ENCODE measurements around the gene BIRC7. TPM values are rescaled to one million over a fixed set of nuclear protein-coding genes. Genes with fewer than 3 reads are reported as not detected.

The BIRC7 gene
- total and polyA plus RNA-seq, 2 of the 4 experiments (the other 2 are of a cell fraction) = not detected

DNA sequence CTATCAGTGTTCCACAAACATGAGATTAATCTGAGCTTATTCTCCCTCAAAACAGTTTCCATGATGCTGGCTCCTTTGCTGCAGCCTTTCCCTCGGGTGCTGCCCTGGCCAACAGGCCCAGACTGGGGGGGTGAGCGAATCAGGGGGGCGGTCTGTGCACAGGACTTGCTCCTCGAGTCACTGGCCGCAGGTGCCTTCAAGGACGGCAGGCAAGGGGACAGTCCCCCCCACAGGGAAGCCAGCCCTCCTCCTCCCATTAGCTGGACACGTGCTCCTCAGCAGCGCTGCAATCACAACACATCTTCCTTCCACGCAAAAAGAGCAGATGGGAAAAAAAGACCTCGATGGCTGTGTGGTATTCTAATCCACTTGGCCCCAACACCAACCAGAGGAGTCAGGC is 29.8 kb upstream of the BIRC7 start:
- no peak overlapping the region for H4K8ac ChIP-seq (ENCODE audit: low read depth in 2 of 2, low read length in 2 of 2)
- 72% methylated on average over 5 of the region's 10 CpGs; no CpG with 5 or more reads in 1 of the 2 experiments for WGBS, 2 experiments (ENCODE audit: extremely low coverage in 2 of 2, insufficient read length in 1 of 2)
- H4K20me1 ChIP-seq (ENCODE audit: insufficient read depth, low read length) = peaks cover 94% of the 10 kb centered on the region
- no peak overlapping the region for H2AK9ac ChIP-seq (replicated peaks; ENCODE audit: low read depth, low read length, poor library complexity)
- no peak overlapping the region for H4K91ac ChIP-seq (ENCODE audit: insufficient read depth, low read depth, low read length)
- H2AFZ ChIP-seq (replicated peaks; ENCODE audit: low read length, poor library complexity) = no peak overlapping the region
- no peaks in the 10 kb centered on the region for H3K27me3 ChIP-seq (ENCODE audit: control insufficient read depth, insufficient read depth, low read length)
- H3K4me1 ChIP-seq (ENCODE audit: control insufficient read depth, insufficient read depth, low read length) = no peaks in the 10 kb centered on the region; the same call in 1 of the 2 replicates
- no peak overlapping the region for H3K23ac ChIP-seq (ENCODE audit: low read depth, low read length)
- peaks cover 17 to 79% of the 10 kb centered on the region in 2 experiments for H3K79me1 ChIP-seq (ENCODE audit: low read depth in 1 of 2, low read length in 2 of 2)
- intact Hi-C loops (cut with micrococcal nuclease) = no loop called here
- H3K9ac ChIP-seq (ENCODE audit: low read depth, low read length) = no peak overlapping the region
- no peak overlapping the region for H3K4me2 ChIP-seq (ENCODE audit: low read depth, low read length)
- H3K27ac ChIP-seq (ENCODE audit: insufficient read depth, low read length) = no peak overlapping the region
- H3K36me3 ChIP-seq (ENCODE audit: control insufficient read depth, insufficient read depth, low read length) = peaks cover 69% of the 10 kb centered on the region
- POLR2A ChIA-PET (ENCODE audit: unreplicated experiment) = no interaction called here
- no peak overlapping the region for H3K56ac ChIP-seq (ENCODE audit: extremely low read depth, insufficient read depth, low read length)
- no peak overlapping the region for H3K14ac ChIP-seq (replicated peaks; ENCODE audit: low read depth, low read length)
- H3K9me1 ChIP-seq (ENCODE audit: insufficient read depth, low read length) = no peaks in the 10 kb centered on the region; the same call in 1 of the 2 replicates
- in situ Hi-C loops (cut with MboI; ENCODE audit: low sequenced_read_pairs) = no loop called here
- H3K9me3 ChIP-seq (ENCODE audit: control insufficient read depth, insufficient read depth, low read length) = no peaks in the 10 kb centered on the region
- no peak overlapping the region for H2BK120ac ChIP-seq (ENCODE audit: low read depth, low read length)
- ATAC-seq (ENCODE audit: low read depth) = no peak
- H2BK5ac ChIP-seq (ENCODE audit: low read depth, low read length, poor library complexity, severe bottlenecking) = no peak overlapping the region
- H2BK15ac ChIP-seq (ENCODE audit: low read depth, low read length) = no peak overlapping the region
- dilution Hi-C loops (cut with HindIII; ENCODE audit: low sequenced_read_pairs, unreplicated experiment) = no loop called here
- no peak overlapping the region for H3K18ac ChIP-seq (ENCODE audit: low read depth, low read length)
- H2BK20ac ChIP-seq (ENCODE audit: low read depth, low read length) = no peak overlapping the region
- no peak for TF ChIP-seq RFX5 (IDR thresholded peaks at IDR 0.05; ENCODE audit: low read depth, low read length)
- TF ChIP-seq, protein P1, sequence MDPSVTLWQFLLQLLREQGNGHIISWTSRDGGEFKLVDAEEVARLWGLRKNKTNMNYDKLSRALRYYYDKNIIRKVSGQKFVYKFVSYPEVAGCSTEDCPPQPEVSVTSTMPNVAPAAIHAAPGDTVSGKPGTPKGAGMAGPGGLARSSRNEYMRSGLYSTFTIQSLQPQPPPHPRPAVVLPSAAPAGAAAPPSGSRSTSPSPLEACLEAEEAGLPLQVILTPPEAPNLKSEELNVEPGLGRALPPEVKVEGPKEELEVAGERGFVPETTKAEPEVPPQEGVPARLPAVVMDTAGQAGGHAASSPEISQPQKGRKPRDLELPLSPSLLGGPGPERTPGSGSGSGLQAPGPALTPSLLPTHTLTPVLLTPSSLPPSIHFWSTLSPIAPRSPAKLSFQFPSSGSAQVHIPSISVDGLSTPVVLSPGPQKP (IDR thresholded peaks at IDR 0.05; ENCODE audit: borderline replicate concordance, low read depth, low read length) = no peak
- no peak for TF ChIP-seq FOS (IDR thresholded peaks at IDR 0.05; ENCODE audit: low read depth, low read length)
- TF ChIP-seq CHD1 (IDR thresholded peaks at IDR 0.05; ENCODE audit: low read depth, low read length) = no peak
- TF ChIP-seq, protein P2, sequence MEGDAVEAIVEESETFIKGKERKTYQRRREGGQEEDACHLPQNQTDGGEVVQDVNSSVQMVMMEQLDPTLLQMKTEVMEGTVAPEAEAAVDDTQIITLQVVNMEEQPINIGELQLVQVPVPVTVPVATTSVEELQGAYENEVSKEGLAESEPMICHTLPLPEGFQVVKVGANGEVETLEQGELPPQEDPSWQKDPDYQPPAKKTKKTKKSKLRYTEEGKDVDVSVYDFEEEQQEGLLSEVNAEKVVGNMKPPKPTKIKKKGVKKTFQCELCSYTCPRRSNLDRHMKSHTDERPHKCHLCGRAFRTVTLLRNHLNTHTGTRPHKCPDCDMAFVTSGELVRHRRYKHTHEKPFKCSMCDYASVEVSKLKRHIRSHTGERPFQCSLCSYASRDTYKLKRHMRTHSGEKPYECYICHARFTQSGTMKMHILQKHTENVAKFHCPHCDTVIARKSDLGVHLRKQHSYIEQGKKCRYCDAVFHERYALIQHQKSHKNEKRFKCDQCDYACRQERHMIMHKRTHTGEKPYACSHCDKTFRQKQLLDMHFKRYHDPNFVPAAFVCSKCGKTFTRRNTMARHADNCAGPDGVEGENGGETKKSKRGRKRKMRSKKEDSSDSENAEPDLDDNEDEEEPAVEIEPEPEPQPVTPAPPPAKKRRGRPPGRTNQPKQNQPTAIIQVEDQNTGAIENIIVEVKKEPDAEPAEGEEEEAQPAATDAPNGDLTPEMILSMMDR (conservative IDR thresholded peaks at IDR 0.05; ENCODE audit: low read depth, low read length) = no peak
- no peak for TF ChIP-seq CEBPB (IDR thresholded peaks at IDR 0.05; ENCODE audit: low read depth, low read length)
- no peak for TF ChIP-seq NFE2L2 (IDR thresholded peaks at IDR 0.05; ENCODE audit: low read depth, low read length)
- TF ChIP-seq, protein P3, sequence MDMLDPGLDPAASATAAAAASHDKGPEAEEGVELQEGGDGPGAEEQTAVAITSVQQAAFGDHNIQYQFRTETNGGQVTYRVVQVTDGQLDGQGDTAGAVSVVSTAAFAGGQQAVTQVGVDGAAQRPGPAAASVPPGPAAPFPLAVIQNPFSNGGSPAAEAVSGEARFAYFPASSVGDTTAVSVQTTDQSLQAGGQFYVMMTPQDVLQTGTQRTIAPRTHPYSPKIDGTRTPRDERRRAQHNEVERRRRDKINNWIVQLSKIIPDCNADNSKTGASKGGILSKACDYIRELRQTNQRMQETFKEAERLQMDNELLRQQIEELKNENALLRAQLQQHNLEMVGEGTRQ (IDR thresholded peaks at IDR 0.05; ENCODE audit: low read depth, low read length) = no peak
- TF ChIP-seq RCOR1 (IDR thresholded peaks at IDR 0.05; ENCODE audit: insufficient replicate concordance, low read length) = no peak
- no peak for TF ChIP-seq MAZ (IDR thresholded peaks at IDR 0.05; ENCODE audit: borderline replicate concordance, low read depth, low read length)
- no peak for TF ChIP-seq MXI1 (IDR thresholded peaks at IDR 0.05; ENCODE audit: borderline replicate concordance, low read depth, low read length)
- no peak for TF ChIP-seq BHLHE40 (IDR thresholded peaks at IDR 0.05; ENCODE audit: low read depth, low read length)
- TF ChIP-seq SMC3 (IDR thresholded peaks at IDR 0.05; ENCODE audit: low read depth, low read length) = no peak
- no peak for TF ChIP-seq POLR2A (IDR thresholded peaks at IDR 0.05; ENCODE audit: low read depth, low read length)
- TF ChIP-seq MAFK (IDR thresholded peaks at IDR 0.05; ENCODE audit: low read depth, low read length) = no peak
- no peak for TF ChIP-seq RAD21 (IDR thresholded peaks at IDR 0.05; ENCODE audit: low read length)
- CTCF ChIA-PET = no interaction called here
- DNase-seq = no peak
- H3K4me3 ChIP-seq (ENCODE audit: insufficient read depth, low read depth, low read length) = no peak overlapping the region
- no peak overlapping the region for H3K4ac ChIP-seq (ENCODE audit: low read depth, low read length)
- no TSS peak for BruUV-seq (replicated peaks)
- no peak overlapping the region for H4K5ac ChIP-seq (ENCODE audit: low read depth, low read length)
- no peak overlapping the region for H2AK5ac ChIP-seq (ENCODE audit: low read depth, low read length)

Data from IMR-90 (cell line).